ENCODE data around the gene ELN.

Gene ELN

DNA sequence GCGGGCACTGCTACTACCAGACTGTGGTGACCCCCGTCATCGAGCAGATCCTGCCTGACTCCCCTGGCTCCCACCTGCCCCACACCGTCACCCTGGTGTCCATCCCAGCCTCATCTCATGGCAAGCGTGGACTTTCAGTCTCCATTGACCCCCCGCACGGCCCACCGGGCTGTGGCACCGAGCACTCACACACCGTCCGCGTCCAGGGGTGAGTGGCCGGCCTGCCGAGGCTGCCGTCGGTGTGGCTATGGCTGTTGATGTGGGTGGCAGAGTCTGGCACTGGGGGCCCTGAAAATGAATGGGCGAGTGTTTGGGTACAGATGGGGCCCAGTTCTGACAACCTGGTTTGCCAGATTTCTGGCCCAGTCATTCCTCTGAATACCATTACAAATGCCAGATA lies 71.1 kb downstream of the ELN start:
- DNase-seq: no peak

DNA sequence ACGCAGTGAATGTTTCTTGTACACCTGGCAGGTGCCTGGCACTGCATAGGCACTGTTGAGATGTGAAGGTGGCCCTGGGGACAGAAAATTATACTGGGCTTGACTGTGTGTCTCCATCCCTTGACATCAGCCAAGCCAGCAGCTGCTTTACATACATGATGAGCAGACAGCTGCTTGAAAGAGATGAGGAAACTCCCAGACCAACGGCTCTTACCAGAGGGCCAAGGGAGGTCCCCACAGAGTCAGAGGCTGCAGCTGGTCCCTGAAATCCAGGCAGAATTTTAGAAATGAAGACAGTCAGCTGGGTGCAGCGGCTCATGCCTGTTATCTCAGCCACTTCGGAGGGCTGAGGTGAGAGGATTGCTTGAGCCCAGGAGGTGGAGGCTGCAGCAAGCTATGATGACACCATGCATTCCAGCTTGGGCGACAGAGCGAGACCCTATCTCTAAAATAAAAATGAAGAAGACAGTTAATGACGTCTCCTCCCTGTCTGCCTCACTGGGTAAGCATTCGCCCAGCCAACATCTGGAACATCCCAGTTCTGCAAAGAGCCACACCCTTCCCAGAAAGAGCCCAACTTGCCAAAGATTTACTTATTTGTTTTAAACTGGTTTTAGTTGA lies 73.2 kb downstream of the ELN start:
- no peak for DNase-seq

DNA sequence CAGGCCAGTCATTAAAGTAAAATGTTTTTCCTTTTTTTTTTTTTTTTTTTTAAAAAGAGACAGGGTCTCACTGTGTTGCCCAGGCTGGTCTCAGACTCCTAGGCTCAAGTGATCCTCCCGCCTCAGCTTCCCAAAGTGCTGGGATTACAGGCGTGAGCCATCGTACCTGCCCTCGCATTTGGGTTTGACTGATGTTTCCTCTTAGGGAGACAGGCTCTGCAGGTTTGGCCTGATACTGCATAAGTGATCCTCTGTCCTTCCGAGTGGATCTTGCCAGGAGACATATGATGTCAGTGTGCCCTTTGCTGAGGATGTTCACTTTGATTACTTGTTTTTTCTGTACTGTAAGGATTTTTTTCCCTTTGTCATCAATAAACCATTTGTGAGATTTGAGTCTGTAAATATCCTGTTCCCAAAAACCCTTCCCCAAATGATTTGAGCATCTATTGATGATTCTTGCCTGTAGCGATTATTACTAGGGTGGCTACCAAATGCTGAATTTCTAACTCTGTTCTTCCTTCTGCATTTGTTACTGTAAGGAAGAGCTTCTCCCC lies 75.3 kb downstream of the ELN start:
- DNase-seq: no peak

GRCh38 chr7:74104702-74105101 lies 76.7 kb downstream of the ELN start:
- no peak for DNase-seq

- DNase-seq: no peak
Measured at GRCh38 chr7:74105992-74106391, 78.0 kb downstream of the ELN start.

DNA sequence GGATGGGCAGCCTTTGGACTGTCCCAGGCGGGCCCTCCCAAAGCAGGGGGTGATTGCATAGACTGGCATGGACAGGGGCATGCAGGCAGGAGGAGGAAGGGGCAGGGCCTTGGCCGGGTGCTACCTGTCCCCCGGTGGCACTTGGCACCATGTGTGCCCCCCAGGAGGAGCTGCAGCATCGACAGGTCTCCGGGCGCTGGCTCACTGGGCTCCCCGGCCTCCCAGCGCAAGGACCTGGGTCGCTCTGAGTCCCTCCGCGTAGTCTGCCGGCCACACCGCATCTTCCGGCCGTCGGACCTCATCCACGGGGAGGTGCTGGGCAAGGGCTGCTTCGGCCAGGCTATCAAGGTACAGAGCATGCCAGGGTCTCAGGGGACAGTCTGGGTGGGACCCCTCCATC lies 78.9 kb downstream of the ELN start:
- no peak for DNase-seq

DNA sequence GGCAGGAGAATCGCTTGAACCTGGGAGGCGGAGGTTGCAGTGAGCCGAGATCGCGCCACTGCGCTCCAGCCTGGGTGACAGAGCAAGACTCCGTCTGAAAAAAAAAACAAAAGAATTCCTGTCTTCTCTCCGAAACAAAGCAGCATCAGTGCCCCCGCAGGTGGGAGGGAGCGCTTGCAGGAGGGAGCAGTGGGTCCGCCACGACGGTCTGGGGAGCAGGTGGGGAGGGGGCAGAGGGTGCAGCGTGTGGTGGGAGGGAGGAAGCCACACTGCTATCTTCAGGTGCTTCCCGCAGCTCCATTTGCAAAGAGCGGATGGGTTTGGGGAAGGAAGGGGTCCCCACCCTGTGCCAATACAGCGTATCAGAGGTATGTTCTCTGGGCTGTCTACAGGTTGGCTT lies 87.4 kb downstream of the ELN start:
- no peak for DNase-seq

GRCh38 chr7:74116356-74116755 lies 88.4 kb downstream of the ELN start:
- no peak for DNase-seq

Data from stimulated activated CD4-positive, alpha-beta T cell treated with anti-CD3 and anti-CD28 coated beads, Interleukin-1b, Interleukin-23, amount 100 ng/mL, for 48 hours (primary cell).